ENCODE results near the gene VSIR.

DNA sequence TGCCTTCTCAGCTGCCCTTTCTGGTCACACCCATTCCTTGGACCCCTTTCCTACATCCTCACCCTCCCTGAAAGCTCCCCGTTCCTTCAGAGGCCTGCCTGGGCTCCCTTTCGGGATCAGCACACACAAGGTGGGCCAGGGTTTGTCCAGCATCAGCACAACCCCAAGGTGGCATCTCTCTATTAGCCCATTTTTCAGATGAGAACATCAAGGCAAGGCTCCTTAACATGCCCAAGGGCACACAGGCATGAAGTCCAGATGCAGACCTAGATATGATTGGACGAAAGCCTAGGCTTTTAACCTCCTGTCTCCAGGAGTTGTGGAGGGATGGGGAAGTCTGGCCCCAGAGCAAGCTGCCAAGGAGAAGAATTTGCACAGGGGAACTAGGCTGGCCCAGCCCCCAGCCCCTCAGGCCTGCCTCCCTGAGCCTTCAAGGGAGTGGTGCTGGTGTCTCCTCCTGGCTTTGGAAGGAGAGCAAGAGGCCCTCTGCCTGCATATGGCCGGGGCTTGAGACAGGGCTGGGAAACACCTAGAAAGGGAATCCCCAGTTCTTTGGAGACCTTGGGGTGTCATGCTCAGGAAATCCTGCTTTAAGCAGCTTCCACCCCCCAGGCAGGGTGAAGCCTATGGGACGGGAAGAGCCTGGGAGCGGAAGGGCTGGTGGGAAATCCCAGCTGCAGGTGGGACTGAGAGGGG lies 9.0 kb upstream of the VSIR start:
- no peak for TF ChIP-seq POLR2A (IDR thresholded peaks at IDR 0.05)
- no peak for TF ChIP-seq CTCF (IDR thresholded peaks at IDR 0.05)
